GM12878 (cell line): ENCODE data around the gene SNCB. TPM values are rescaled to one million over a fixed set of nuclear protein-coding genes. Genes with fewer than 3 reads are reported as not detected.

Experiments
- CHD2 ChIP-seq: IDR thresholded peaks from 2 replicates; pipeline ENCODE4 v1.6.1; 2011; ENCODE audit warnings: low read depth, low read length, improper control_type of control experiment, borderline replicate concordance
- IKZF1 ChIP-seq: fragments of 450-650 bp; conservative IDR thresholded peaks from 2 replicates; pipeline ENCODE4 v1.6.1; 2017; ENCODE audit warnings: antibody characterized with exemption, mild to moderate bottlenecking
- IRF3 ChIP-seq: fragments of 450-650 bp; IDR thresholded peaks from 2 replicates; pipeline ENCODE4 v1.6.1; 2014; ENCODE audit warnings: mild to moderate bottlenecking
- NRF1 ChIP-seq: conservative IDR thresholded peaks from 2 replicates; pipeline ENCODE4 v1.6.1; 2011; ENCODE audit warnings: mild to moderate bottlenecking, low read depth, low read length, improper control_type of control experiment
- ZNF687 ChIP-seq: fragments of 450-650 bp; IDR thresholded peaks from 2 replicates; pipeline ENCODE4 v1.6.1; 2017; ENCODE audit warnings: mild to moderate bottlenecking, moderate library complexity
- polyA plus RNA-seq, 11 experiments: library from polyadenylated mRNA; depleted of rRNA in 4 of 11; unstranded in 6 of 11; stranded (reverse) in 5 of 11; fragments of >200 nt; fragmentation: Nextera tagmentation in 4 of 11; fragmentation: Illumina TruSeq in 1 of 11; extraction: Ambion mirVana in 4 of 11; extraction: Trizol in 1 of 11; gene quantifications; 1 replicate in 1 of 11; 2 replicates in 10 of 11; pipeline versions ENCODE4 v1.2.1 to v1.2.3, GENCODE V29; 2011 to 2016; ENCODE audit warnings: inconsistent platforms in 2 of 11, missing spikeins in 2 of 11, low read depth in 1 of 11
- total RNA-seq, 4 experiments: library from RNA; depleted of rRNA in 3 of 4; stranded (reverse); fragments of >200 nt in 3 of 4; fragmentation: Illumina TruSeq in 1 of 4; extraction: Trizol in 1 of 4; gene quantifications; 2 replicates each; pipeline versions ENCODE4 v1.2.1 to v1.2.3, GENCODE V29; 2013 to 2021
- TF ChIP-seq, protein P1 (sequence below): fragments of 450-650 bp; IDR thresholded peaks from 2 replicates; pipeline ENCODE4 v1.6.1; 2017; ENCODE audit warnings: low read depth, mild to moderate bottlenecking, moderate library complexity

The SNCB gene
- total and polyA plus RNA-seq, 10 of the 15 experiments (the other 5 are each of a cell fraction or from before 2014, with no cell fraction given) = 0.75 TPM; not detected in 9

DNA sequence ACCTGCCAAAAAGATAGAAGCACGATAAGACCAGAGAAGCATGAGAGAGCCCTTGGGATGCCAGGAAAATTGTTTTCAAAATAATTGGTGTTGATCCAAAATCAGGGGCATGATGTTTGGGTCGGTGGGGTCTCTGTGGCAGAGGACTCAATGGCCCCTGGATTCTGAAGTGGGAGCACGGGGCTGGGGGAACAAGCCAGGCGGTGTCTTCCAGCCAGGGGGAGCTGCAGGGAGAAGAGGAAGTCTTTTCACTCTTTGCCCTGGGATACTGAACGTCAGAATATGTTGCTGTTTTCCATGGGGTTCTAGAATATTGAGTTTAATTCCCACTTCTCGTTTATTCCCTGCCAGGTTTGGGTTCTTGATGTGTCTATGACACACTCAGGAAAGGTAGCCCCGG is 37.3 kb upstream of the SNCB start (continued):
- no peak for TF ChIP-seq ZNF687
- TF ChIP-seq IRF3 = no peak
- no peak for TF ChIP-seq IKZF1
- TF ChIP-seq NRF1 = no peak
- no peak for TF ChIP-seq CHD2
- TF ChIP-seq, protein P1, sequence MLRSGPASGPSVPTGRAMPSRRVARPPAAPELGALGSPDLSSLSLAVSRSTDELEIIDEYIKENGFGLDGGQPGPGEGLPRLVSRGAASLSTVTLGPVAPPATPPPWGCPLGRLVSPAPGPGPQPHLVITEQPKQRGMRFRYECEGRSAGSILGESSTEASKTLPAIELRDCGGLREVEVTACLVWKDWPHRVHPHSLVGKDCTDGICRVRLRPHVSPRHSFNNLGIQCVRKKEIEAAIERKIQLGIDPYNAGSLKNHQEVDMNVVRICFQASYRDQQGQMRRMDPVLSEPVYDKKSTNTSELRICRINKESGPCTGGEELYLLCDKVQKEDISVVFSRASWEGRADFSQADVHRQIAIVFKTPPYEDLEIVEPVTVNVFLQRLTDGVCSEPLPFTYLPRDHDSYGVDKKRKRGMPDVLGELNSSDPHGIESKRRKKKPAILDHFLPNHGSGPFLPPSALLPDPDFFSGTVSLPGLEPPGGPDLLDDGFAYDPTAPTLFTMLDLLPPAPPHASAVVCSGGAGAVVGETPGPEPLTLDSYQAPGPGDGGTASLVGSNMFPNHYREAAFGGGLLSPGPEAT = no peak
